Esophagus mucosa (tissue), 1 donor: ENCODE data around the gene PTPRC. TPM values are rescaled to one million over a fixed set of nuclear protein-coding genes. Genes with fewer than 3 reads are reported as not detected.

Source experiments
- ATAC-seq: fragments of 200-7000 bp; cut with Tn5 transposase; one replicate; pipeline ENCODE4 v1.9.1; 2020
- total RNA-seq: library from RNA; stranded (reverse); gene quantifications from one replicate; pipeline ENCODE4 v1.2.4, GENCODE V29; 2023
- donor health status: DM: yes; HTN: yes; CAD: no.

The PTPRC gene
- total RNA-seq, 1 donor from 2014 or later: 3.5 TPM

DNA sequence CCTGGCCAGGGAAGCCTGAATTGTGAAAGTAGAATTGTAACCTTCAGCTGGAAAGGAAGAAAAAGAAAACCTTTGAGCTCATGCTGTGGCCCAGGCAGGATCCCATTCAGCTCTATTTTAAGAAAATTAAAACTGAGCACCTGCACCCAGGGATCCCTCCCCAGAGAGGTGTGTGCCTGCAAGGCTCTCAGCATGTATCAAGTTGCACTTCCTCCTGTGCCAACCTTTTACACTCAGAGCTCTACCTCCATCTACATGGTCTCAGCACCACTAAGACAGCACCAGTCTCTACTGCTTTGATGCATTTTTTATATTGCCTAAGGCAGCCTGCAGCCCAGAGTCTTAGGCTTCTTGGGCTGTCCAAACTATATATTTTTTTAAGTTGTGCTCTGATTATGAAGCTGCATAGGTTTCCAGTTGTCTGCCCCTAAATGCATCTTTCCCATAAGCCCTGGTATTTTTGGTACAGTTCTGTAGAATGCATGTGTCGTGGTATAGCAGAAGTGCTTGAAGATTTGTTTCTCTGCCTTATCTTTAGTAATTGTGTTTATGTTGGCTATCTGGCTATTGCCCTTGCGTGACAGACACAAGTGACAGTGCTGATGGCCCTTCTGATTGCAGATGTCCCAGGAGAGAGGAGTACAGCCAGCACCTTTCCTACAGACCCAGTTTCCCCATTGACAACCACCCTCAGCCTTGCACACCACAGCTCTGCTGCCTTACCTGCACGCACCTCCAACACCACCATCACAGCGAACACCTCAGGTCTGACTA is 63.1 kb downstream of the PTPRC start:
- ATAC-seq: no peak

DNA sequence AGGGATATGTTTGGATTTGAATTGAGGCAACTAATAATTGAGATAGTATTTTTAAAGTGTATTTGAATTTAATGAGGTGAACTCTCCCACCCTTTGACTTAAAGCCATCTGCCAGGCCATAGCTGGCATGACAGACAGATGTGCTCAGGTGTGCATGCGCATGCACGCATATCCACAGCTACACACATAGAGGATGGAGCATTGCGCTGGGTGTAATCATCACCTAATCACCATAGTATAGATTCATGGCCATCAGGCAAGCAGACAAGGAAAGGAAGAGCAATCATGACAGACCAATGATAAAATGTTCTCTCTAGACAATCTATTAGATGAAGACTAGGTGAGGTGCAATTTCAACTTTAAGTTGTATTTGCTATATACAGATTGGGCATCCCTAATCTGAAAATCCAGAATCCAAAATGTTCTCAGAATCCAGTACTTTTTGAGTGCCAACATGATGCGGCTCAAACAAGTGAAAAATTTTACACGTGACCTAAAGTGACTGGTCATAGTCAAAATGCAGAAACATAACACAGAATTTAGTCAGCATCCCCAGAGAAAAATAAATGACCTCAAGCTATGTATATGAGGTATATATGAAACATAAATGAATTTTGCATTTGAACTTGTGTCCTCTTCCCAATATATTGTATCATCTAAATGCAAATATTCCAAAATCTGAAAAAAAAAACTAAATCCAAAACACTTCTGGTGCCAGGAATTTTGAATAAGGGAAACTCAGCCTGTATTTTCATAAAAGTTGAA is 70.1 kb downstream of the PTPRC start:
- ATAC-seq: no peak

DNA sequence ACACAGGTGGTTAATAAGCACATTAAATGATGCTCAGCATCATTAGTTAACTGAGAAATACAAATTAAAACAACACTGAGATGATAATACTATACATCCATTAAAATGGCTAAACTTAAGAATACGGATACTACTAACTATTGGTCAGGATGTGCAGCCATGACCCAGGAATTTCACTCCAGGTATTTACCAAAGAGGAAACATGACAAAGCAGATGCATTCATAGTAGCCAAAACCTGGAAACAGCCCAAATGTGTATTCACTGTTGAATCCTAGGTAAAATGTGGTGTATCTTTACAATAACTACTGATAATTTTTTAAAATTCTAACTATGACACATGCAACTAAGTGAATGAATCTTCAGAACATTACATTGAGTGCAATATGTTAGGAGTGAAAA is 73.0 kb downstream of the PTPRC start:
- ATAC-seq: no peak

DNA sequence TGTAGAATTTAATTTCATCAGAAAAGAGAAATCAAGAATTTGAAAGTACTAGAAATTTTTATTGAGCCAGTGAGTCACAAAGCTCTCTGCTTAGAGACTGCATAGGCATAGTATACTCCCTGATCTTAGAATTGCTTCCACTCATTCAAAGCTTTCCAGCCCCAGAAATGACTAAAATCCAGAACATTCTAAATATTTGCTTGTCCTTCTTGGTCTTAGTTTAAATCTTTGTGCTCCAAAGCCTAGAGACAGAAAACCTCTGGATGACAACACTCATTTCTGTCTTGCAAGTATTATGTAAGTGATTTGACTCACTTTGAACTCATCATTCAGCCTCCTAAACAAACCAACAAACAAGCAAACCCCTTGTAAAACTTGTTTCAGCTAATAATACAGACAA is 74.2 kb downstream of the PTPRC start:
- ATAC-seq: no peak

DNA sequence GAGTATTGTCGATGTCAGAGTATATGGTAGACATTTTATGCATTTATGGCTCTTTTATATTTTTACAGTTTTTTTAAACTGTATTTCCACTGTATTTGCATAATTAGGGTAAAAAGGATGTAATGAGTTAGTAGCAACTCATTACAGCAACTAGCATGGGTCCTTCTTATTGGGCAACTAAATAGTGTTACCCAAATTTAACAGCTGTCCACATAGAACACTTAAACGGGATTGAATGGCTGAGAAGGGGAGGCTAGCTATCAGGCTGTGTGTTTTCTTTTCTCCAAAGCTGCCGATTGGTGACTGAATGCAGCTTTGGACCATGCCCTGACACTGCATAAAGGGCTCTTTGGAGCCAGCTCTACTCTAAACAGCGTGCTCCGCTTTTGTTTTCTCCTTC is 75.4 kb downstream of the PTPRC start:
- no peak for ATAC-seq

DNA sequence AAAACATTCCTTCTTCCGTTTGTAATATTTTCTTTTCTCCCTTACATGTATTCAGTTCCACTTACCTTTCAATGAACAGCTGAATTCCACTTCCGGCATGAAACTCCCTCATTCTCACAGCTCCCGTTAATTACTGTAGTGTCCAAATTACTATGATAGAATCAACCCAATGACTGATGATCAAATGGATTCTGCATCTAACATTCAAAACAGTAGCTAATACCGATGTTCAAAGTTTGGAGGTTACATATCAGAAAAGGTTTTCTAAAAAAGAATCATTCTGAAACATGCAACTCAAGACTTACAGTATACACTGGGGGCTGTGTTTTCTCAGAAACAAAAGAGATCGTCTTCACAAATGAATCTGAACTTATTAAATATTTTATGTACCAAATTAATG is 77.2 kb downstream of the PTPRC start:
- no peak for ATAC-seq

DNA sequence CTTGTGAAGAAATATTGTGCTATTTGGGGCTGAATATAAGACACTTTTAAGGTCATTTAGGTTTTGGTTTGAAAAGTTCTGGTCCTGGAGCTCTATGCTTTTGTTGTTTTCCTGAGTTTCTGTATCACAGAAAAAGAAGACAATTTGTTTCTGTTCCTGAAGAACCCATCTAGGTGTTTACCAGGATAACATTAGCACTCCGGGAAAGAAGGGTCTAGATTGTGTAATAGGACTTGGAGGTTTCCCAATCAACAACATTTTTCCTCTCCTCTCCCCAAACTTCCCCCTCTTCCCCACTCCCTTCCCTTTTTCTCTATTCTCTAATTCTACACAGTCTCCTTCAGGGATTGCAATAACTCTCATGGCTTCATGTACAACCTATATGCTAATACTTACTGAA is 78.7 kb downstream of the PTPRC start:
- no peak for ATAC-seq

DNA sequence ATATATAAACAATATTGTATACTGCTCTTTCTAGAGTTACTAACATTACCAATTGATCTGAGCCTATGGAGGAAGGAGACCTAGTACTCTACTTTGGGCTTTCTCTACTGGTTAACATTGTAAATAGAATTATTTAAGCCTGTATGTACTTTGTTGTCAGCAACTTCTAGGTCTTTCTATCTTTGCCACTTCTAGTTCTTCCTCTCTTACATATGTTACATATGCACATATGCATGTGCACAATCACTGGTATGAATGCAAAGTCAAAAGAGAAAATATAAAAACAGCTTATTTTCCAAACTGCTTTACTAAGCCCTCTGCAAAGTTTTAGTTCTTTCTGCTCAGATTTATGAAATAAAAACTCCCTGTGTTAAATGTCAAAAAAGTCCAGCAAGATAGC is 84.3 kb downstream of the PTPRC start:
- ATAC-seq: no peak

DNA sequence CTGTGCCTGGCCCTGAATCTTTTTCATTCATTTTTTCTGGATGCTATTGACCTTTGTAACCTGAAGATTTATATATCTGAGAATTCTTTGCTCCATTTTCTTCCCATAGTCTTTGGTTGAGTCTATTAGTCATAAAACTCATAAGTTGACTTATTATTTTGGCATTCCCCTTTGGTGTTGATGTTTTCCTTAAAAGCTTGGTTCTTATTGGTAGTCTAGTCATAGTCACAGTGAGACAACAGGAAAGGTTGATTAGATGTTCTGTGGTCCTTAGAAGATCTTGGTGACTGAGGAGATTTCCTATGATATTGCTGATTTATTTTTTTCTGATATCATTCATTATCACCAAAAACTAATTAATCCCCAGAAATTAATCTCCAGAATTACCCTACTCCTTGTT is 86.2 kb downstream of the PTPRC start:
- no peak for ATAC-seq

DNA sequence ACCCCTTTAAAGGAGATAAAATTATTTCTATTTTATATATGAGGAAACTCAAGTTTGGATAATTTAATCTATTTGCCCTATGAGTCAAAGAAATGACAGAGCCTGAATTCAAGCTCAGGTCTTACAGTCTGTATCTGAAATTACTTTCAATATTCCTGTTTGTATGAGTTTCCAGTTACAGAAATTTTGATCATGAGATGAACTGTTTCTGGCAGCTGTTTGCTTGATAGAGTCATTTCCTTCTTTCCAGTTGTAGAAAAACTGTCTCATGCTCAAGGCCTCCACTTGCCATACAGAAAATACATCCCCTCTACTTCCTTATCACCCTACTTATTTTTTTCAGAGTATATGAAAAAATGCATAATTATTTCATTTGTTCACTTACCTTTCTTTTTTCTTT is 87.6 kb downstream of the PTPRC start:
- no peak for ATAC-seq

DNA sequence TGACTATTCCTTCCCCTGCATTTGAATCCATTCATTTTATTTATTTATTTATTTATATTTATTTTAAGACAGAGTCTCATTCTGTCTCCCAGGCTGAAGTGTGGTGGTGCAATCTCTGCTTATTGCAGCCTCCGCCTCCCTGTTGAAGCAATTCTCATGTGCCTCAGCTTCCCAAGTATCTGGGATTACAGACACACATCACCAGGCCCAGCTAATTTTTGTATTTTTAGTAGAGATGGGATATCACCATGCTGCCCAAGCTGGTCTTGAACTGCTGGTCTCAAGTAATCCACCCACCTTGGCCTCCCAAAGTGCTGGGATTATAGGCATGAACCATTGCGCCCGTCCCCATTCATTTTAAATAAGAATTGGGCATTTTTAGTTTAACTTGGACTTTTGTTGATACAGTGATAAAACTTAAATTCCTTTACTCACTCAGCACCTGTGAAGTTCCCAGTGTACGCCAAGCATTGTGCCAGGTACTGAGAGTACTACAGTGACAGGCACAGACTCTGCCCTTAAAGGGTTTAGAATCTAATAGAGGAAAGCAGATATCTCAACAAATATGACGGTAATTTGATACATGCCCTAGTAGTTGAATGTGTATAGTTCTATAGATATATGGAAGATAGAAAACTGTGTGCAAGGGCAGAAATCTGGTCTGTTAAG is 90.5 kb downstream of the PTPRC start:
- no peak for ATAC-seq

DNA sequence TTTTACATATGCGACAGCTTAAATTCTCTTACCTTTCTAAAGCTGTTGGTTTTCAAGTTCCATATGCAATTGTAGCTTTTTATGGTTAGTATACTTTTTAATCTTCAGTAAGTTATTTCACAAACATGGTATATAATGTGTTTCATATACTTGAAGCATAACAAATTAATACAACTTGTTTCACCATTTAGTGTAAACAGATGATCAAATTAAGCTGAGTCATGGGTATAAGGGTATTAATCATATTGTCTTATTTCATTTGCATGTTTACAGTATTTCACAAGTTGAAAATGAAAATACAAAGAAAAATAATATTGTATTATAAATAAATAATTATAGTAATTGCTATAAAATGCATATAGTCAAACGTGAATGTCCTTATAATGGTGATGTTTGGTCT is 92.1 kb downstream of the PTPRC start:
- no peak for ATAC-seq

DNA sequence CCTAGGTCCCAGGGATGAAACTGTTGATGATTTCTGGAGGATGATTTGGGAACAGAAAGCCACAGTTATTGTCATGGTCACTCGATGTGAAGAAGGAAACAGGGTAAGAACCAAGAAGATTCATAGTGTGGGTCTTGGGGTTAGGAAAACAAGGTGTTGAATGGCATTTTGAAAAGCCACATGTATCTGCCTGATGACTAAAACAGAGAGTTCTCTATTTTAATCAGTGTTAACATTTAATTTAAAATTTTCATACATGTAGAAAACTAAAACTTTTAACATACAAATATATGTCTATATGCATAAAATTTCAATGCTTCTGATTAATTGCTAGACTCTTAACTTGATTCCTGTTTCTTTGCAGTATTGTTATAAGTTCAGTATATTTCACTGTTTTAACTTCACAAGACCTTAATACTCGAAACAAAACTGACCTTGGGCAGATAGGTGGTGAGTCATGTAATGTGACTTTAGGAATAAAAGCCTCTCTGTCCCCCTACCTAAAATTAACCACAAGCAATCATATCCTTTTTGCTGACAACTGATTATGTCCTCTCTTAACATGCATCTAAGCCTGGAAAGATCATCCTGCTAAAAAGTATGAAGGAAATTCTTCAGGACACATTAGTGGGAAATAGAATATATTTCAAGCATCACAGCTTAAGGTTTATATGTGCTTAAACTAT is 95.6 kb downstream of the PTPRC start:
- no peak for ATAC-seq

DNA sequence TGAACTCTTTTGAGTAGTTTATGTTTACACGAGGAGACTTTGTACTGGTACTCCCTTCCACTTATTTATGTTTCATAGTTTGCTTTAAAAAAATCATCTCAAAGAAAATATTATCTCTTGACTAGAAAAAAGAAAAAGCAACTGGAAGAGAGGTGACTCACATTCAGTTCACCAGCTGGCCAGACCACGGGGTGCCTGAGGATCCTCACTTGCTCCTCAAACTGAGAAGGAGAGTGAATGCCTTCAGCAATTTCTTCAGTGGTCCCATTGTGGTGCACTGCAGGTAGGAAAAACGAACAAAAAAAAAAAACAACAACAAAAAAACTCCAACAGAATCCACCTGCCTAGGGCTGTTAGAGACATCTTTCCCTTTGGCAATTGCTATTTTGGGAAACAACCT is 102.9 kb downstream of the PTPRC start:
- no peak for ATAC-seq

DNA sequence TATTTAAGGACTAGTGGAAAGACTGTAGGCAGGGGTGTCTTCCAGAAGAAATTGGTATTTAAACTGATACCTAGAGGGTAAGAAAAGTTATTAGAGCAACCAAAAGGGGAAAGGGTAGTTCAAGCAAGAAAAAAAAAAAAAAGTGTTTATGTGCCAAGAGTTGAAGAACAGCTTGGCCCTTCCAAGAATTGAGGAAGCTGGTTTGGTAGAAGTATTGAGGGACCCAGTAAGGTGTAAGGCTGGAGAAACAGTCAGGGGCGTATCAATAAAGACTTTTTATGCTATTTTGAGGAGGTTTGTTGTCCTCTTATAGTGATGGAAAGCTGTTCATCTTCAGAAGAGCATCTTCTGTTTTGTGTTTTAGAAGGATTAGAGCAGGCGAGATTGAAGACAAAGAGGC is 108.3 kb downstream of the PTPRC start:
- no peak for ATAC-seq

DNA sequence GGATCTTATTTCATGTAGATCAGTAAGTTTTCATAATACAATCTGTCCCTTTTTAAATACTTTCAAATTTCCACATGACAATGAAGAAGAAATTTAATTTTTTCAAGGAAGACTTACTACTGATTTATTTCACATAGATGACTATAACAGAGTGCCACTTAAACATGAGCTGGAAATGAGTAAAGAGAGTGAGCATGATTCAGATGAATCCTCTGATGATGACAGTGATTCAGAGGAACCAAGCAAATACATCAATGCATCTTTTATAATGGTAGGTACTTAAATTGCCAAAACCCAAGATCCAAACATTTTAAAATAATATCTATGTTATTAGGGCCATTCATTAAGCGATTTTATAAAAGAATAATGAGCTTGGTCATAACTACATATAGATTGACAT is 110.4 kb downstream of the PTPRC start:
- ATAC-seq: no peak

DNA sequence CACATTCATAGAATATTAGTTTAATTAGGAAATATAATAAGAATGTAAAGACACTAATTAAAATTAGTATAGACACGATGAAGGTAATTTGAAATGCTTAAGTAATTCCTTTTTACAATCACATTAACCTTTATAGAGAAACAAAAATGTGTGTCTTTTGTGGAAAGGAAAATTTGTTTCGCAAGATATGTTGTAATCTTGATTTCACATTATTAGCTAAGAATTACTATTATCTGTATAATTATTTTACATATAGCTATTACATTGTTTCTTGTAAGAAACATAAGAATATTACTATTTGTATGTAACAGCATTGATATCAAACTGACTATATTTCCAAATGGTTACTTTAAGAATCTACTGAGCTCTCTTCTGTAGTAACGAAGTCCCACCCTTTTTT is 111.2 kb downstream of the PTPRC start:
- no peak for ATAC-seq

DNA sequence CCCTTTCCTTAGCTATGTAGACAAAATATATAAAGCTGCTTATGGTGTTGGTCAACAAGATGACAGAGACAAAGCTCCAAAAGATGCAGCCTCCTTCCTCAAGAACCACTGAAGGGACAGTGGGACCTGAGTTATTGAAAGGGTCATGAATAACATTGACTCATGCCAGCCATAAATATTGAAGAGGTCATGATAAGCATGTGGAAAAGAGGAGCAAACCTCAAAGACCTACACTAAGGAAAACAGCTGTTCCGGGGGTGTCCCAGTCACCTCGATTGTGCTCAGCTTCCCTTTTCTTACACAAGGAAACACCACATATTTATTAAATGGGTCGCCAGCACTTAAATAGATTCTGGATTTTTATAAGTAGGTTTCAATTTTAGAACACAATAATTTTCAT is 112.9 kb downstream of the PTPRC start:
- ATAC-seq: no peak

DNA sequence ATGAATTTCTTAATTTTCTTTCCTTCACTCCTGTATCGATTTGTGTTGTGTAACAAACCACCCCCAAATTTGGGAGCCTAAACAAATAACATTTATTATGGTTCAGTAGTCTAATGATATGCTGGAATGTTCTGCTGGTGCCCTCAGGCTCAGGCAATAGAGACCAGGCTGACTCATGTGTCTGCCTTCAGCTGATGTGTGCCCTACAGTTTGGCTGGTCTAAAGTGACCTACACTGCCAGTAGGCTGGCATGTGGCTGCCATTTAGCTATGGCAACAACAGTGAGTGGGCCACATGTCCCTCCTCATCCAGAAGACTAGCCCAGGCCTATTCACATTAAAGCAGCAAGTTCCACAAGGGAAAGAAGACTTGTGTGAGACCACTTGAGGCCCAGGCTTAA is 115.8 kb downstream of the PTPRC start:
- ATAC-seq: no peak

DNA sequence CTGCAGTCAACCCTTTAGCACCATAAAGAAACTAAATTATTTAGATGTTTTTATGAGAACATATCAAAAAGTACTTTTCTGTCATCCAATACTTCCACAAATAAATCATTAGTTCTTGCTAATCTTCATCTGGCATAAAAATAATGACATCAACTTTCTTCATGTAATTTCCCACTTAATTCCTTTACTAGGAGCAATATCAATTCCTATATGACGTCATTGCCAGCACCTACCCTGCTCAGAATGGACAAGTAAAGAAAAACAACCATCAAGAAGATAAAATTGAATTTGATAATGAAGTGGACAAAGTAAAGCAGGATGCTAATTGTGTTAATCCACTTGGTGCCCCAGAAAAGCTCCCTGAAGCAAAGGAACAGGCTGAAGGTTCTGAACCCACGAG is 116.9 kb downstream of the PTPRC start:
- ATAC-seq: no peak

DNA sequence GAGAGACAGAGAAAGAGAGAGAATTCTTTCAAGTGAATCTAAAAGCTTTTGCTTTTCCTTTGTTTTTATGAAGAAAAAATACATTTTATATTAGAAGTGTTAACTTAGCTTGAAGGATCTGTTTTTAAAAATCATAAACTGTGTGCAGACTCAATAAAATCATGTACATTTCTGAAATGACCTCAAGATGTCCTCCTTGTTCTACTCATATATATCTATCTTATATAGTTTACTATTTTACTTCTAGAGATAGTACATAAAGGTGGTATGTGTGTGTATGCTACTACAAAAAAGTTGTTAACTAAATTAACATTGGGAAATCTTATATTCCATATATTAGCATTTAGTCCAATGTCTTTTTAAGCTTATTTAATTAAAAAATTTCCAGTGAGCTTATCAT is 117.6 kb downstream of the PTPRC start:
- no peak for ATAC-seq

DNA sequence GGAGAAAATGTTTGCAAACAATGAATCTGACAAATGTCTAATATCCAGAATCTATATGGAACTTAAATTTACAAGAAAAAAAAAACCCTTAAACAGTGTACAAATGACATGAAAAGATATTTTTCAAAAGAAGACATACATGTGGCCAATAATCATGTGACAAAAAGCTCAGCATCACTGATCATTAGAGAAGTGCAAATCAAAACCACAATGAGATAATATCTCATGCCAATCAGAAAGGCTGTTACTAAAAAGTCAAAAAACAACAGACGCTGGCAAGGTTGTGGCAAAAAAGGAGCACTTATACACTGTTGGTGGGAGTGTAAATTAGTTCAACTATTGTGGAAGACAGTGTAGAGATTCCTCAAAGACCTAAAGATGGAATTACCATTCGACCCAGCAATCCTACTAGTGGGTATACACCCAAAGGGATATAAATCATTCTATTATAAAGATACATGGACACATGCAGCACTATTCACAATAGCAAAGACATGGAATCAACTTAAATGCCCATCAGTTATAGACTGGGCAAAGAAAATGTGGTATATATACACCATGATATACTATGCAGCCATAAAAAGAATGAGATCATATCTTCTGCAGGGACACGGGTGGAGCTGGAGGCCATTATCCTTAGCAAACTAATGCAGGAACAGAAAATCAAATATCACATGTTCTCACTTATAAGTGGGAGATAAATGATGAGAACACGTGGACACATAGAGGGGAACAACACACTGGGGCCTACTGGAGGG is 123.2 kb downstream of the PTPRC start:
- no peak for ATAC-seq
